K562 (cell line): ENCODE data around the gene FASN. TPM values are rescaled to one million over a fixed set of nuclear protein-coding genes. Genes with fewer than 3 reads are reported as not detected.
A peak's percentile ranks its signal among the peaks of the same experiment; 100 is the strongest.

ENCODE experiments used
- ATAC-seq: fragments of 200-7000 bp; cut with Tn5 transposase; 3 replicates; pipeline ENCODE4 v1.9.1; 2020; ENCODE audit warnings: moderate library complexity
- BruUV-seq: library from RNA; stranded (reverse); fragments of 400-500 nt; replicated peaks from 2 replicates; lab custom pipeline; 2021; lab: Mats Ljungman, UMichigan
- CTCF ChIA-PET: fragments of 300-600 bp; formaldehyde crosslinking; extraction: SDS; loops from one replicate; lab custom pipeline; 2021; ENCODE audit warnings: low intra/inter-chr PET ratio; lab: Yijun Ruan, JAX
- POLR2A ChIA-PET: fragments of 300-600, 350-650 bp; sonication (Branson Sonifier 250); formaldehyde crosslinking; extraction: SDS; loops from one replicate; lab custom pipeline; 2021; ENCODE audit warnings: antibody characterized with exemption, inconsistent platforms; lab: Yijun Ruan, JAX
- DNase-seq, 4 experiments: peaks; one replicate each; pipeline versions ENCODE4 v3.0.0 to v3.0.0-alpha.2; 2011 to 2018; ENCODE audit warnings: low spot score in 3 of 4, mixed read lengths in 3 of 4; ENCODE audit errors: extremely low read depth in 1 of 4
- FAIRE-seq: peaks from 2 replicates; lab custom pipeline; 2011; peaks lifted over from hg19 to GRCh38; lab: Jason Lieb, UNC
- H2AFZ ChIP-seq: 2 replicates; pipeline ENCODE4 v1.6.0; 2011; ENCODE audit warnings: low read depth, low read length, control low read depth, inconsistent platforms
- H3K27ac ChIP-seq: fragments of 200-600 bp; 3 replicates; pipeline ENCODE4 v1.8.0; 2011; ENCODE audit warnings: low read depth, mild to moderate bottlenecking, control low read depth, inconsistent platforms, low read length, moderate library complexity, mixed read lengths; ENCODE audit errors: extremely low read depth
- H3K27me3 ChIP-seq, 2 experiments: fragments of 300-600 bp in 1 of 2; 2 replicates in 1 of 2; 3 replicates in 1 of 2; pipeline versions ENCODE4 v1.6.0 to v1.8.0; 2011; ENCODE audit warnings: inconsistent platforms in 2 of 2, low read length in 2 of 2, mild to moderate bottlenecking in 1 of 2, mixed read lengths in 1 of 2, moderate library complexity in 1 of 2; ENCODE audit not compliant: control insufficient read depth in 2 of 2, insufficient read depth in 2 of 2
- H3K36me3 ChIP-seq: fragments of 300-600 bp; 3 replicates; pipeline ENCODE4 v1.8.0; 2011; ENCODE audit warnings: mild to moderate bottlenecking, low read length, inconsistent platforms; ENCODE audit not compliant: control insufficient read depth, insufficient read depth
- H3K4me1 ChIP-seq, 2 experiments: fragments of 200-600 bp in 1 of 2; replicated peaks in 1 of 2; 2 replicates in 1 of 2; 3 replicates in 1 of 2; pipeline versions ENCODE4 v1.5.1 to v1.8.0; 2011; ENCODE audit warnings: inconsistent platforms in 2 of 2, low read length in 2 of 2, mild to moderate bottlenecking in 1 of 2, mixed read lengths in 1 of 2, moderate library complexity in 1 of 2; ENCODE audit not compliant: control insufficient read depth in 2 of 2, insufficient read depth in 2 of 2
- H3K4me2 ChIP-seq: 2 replicates; pipeline ENCODE4 v1.6.1; 2011; ENCODE audit warnings: low read length, control low read depth, inconsistent platforms, mixed read lengths; ENCODE audit not compliant: insufficient read depth
- H3K4me3 ChIP-seq: fragments of 200-600 bp; sonication (generic), shearing (Covaris generic); 2 replicates; pipeline ENCODE4 v1.5.1; 2016; ENCODE audit warnings: control low read depth, inconsistent platforms
- H3K79me2 ChIP-seq: fragments of 200-600 bp; 3 replicates; pipeline ENCODE4 v1.8.0; 2011; ENCODE audit warnings: low read length, inconsistent platforms; ENCODE audit not compliant: control insufficient read depth, insufficient read depth
- H3K9ac ChIP-seq, 2 experiments: 2 replicates each; pipeline versions ENCODE4 v1.6.0 to v1.6.1; 2011; ENCODE audit warnings: low read depth in 2 of 2, low read length in 2 of 2, control low read depth in 1 of 2, inconsistent platforms in 1 of 2, mild to moderate bottlenecking in 1 of 2, mixed read lengths in 1 of 2; ENCODE audit not compliant: insufficient read depth in 1 of 2
- H3K9me1 ChIP-seq: one replicate; pipeline ENCODE4 v1.6.0; 2011; ENCODE audit warnings: inconsistent platforms, mild to moderate bottlenecking, low read length, moderate library complexity; ENCODE audit not compliant: control insufficient read depth, insufficient read depth
- H3K9me3 ChIP-seq: replicated peaks from 2 replicates; pipeline ENCODE4 v1.5.1; 2011; ENCODE audit warnings: low read depth, low read length, inconsistent platforms; ENCODE audit not compliant: control insufficient read depth, insufficient read depth
- H4K20me1 ChIP-seq: replicated peaks from 2 replicates; pipeline ENCODE4 v1.6.1; 2011; ENCODE audit warnings: low read length, inconsistent platforms, mixed read lengths; ENCODE audit not compliant: control insufficient read depth, insufficient read depth
- ELF4 ChIP-seq: fragments of 450-650 bp; formaldehyde crosslinking; IDR thresholded peaks from 2 replicates; pipeline ENCODE4 v1.4.0; 2022; ENCODE audit warnings: missing genetic modification characterization
- GATAD2A ChIP-seq: fragments of 450-650 bp; IDR thresholded peaks from 2 replicates; pipeline ENCODE4 v1.6.1; 2017
- MIER1 ChIP-seq: fragments of 450-650 bp; IDR thresholded peaks from 2 replicates; pipeline ENCODE4 v1.6.1; 2016; ENCODE audit warnings: antibody characterized with exemption, mild to moderate bottlenecking, low read depth
- PML ChIP-seq: IDR thresholded peaks from 2 replicates; pipeline ENCODE4 v1.6.1; 2012; ENCODE audit warnings: low read length, inconsistent platforms
- POLR2A ChIP-seq: fragments of 450-650 bp; conservative IDR thresholded peaks from 2 replicates; pipeline ENCODE4 v1.6.1; 2016
- POLR2AphosphoS5 ChIP-seq: IDR thresholded peaks from 2 replicates; pipeline ENCODE4 v1.6.1; 2011; ENCODE audit warnings: mild to moderate bottlenecking, low read depth, low read length, moderate library complexity; ENCODE audit not compliant: control insufficient read depth, insufficient read depth
- POLR2G ChIP-seq: fragments of 200-400 bp; formaldehyde crosslinking; IDR thresholded peaks from 2 replicates; pipeline ENCODE4 v1.6.1; 2017; ENCODE audit warnings: low read depth, mild to moderate bottlenecking, antibody characterized with exemption, low read length, moderate library complexity
- RBFOX2 ChIP-seq: fragments of 200-400 bp; formaldehyde crosslinking; IDR thresholded peaks from 2 replicates; pipeline ENCODE4 v1.6.1; 2017; ENCODE audit warnings: low read depth, mild to moderate bottlenecking, low read length, moderate library complexity
- RBM22 ChIP-seq: fragments of 200-400 bp; formaldehyde crosslinking; IDR thresholded peaks from 2 replicates; pipeline ENCODE4 v1.6.1; 2018; ENCODE audit warnings: low read length, low read depth; ENCODE audit not compliant: poor library complexity, severe bottlenecking
- SUPT5H ChIP-seq: fragments of 450-650 bp; IDR thresholded peaks from 2 replicates; pipeline ENCODE4 v1.6.1; 2016
- ZBTB7A ChIP-seq: IDR thresholded peaks from 2 replicates; pipeline ENCODE4 v1.6.1; 2011; ENCODE audit warnings: low read depth, mild to moderate bottlenecking, low read length, moderate library complexity, borderline replicate concordance; ENCODE audit not compliant: control insufficient read depth
- ZNF197 ChIP-seq: fragments of 200-800 bp; sonication (Bioruptor generic); IDR thresholded peaks from 2 replicates; pipeline ENCODE4 v1.6.1; 2016; ENCODE audit warnings: low read depth, missing genetic modification characterization, missing compliant biosample characterization
- WGBS: fragments of 100-300 bp; shearing (Covaris generic); methylation state at CpG from one replicate; pipeline ENCODE4 v1.1.6; 2016; ENCODE audit warnings: low coverage, mixed read lengths; ENCODE audit not compliant: insufficient coverage; ENCODE audit errors: missing lambda C conversion rate; 5-methylcytosine and 5-hydroxymethylcytosine counted together
- in situ Hi-C: fragments of 300-500 bp; cut with MboI; formaldehyde crosslinking; loops from 4 replicates; pipeline ENCODE4 v1.15.0; 2018; ENCODE audit warnings: inconsistent platforms, mixed read lengths
- intact Hi-C: fragments of 100-400 bp; cut with micrococcal nuclease; formaldehyde crosslinking; loops from 2 replicates; pipeline ENCODE4 v1.14.2; 2022
- polyA plus RNA-seq, 8 experiments: library from polyadenylated mRNA; depleted of rRNA in 4 of 8; stranded (reverse) in 5 of 8; unstranded in 3 of 8; fragments of >200 nt; fragmentation: Nextera tagmentation in 2 of 8; fragmentation: Illumina TruSeq in 1 of 8; extraction: Ambion mirVana in 2 of 8; extraction: Trizol in 1 of 8; gene quantifications; 2 replicates each; pipeline versions ENCODE4 v1.2.1 to v1.2.3, GENCODE V29; 2011 to 2014; ENCODE audit warnings: inconsistent platforms in 1 of 8, missing spikeins in 1 of 8
- total RNA-seq, 7 experiments: library from RNA; depleted of rRNA in 6 of 7; stranded (reverse); fragments of >200 nt in 6 of 7; fragmentation: Illumina TruSeq in 2 of 7; extraction: Trizol in 2 of 7; gene quantifications; 2 replicates each; pipeline versions ENCODE4 v1.2.1 to v1.2.3, GENCODE V29; 2011 to 2021; ENCODE audit warnings: low replicate concordance in 1 of 7

The FASN gene
- total and polyA plus RNA-seq, 9 of the 15 experiments (the other 6 are each of a cell fraction or from before 2014, with no cell fraction given) = 0.15 to 663 (median 49.9) TPM

GRCh38 chr17:82086941-82087906, 10.8 kb downstream of the FASN start (continued):
- TF ChIP-seq ZNF197 (CRISPR knock-in tag) (no peak), MIER1 (no peak), SUPT5H (0 out of 2 replicates have a peak, but pooled peaks have one; percentile 8), POLR2G (peak; percentile 41), POLR2A (0 out of 2 replicates have a peak, but pooled peaks have one; percentile 54)

GRCh38 chr17:82085931-82086764, 11.9 kb downstream of the FASN start:
- intact Hi-C loops = no loop called here
- ATAC-seq = no peak
- WGBS = 97% methylated on average over 22 of the region's 25 CpGs
- Histone ChIP-seq H3K4me3 (no peak overlapping the region), H3K4me1 (peaks cover 0 to 62% of the 10 kb centered on the region in 2 experiments; a peak in 1 of 5 replicates), H3K9ac (peak overlapping the region in 1 of 2 experiments; percentile 45; a peak in 1 of 4 replicates), H3K79me2 (peaks cover 16% of the 10 kb centered on the region; the same call in 2 of the 3 replicates), H4K20me1 (peaks cover 14% of the 10 kb centered on the region), H2AFZ (no peak overlapping the region), H3K27ac (no peak overlapping the region), H3K36me3 (peaks cover 99% of the 10 kb centered on the region; the same call in 2 of the 3 replicates), H3K9me3 (no peaks in the 10 kb centered on the region), H3K9me1 (no peaks in the 10 kb centered on the region), H3K27me3 (no peaks in the 10 kb centered on the region), H3K4me2 (no peak overlapping the region)
- no TSS peak for BruUV-seq
- ChIA-PET CTCF (no interaction called here), POLR2A (interaction anchor here (0.9 to 5.9 kb wide), 5 partner anchors 8 to 23 kb away, joined by 3 to 52 read pairs (median 4); no protein-coding TSS in a partner anchor)
- DNase-seq = no peak
- no peak for FAIRE-seq
- in situ Hi-C loops = no loop called here
- peak; percentile 57 for TF ChIP-seq POLR2A
- peak; percentile 33; the same call in 1 of the 2 replicates for TF ChIP-seq POLR2AphosphoS5
- peak; percentile 15; the same call in 1 of the 2 replicates for TF ChIP-seq SUPT5H
- peak; percentile 41 for TF ChIP-seq POLR2G
- peak; percentile 72 for TF ChIP-seq RBFOX2
- no peak for TF ChIP-seq GATAD2A
- peak; percentile 19; the same call in 1 of the 2 replicates for TF ChIP-seq ZBTB7A
- peak; percentile 71 for TF ChIP-seq RBM22
- no peak for TF ChIP-seq ELF4 (CRISPR knock-in tag)
- peak; percentile 30; the same call in 1 of the 2 replicates for TF ChIP-seq PML
- TF ChIP-seq, all 486 proteins: peak for 8
